GM19043 (cell line): Measurements from ENCODE around the gene ZYX.
A peak's percentile ranks its signal among the peaks of the same experiment; 100 is the strongest.

Experiments
- ATAC-seq: cut with Tn5 transposase; IDR thresholded peaks from one replicate; pipeline ENCODE4 v1.9.1; 2021; ENCODE audit warnings: low read depth; ENCODE audit not compliant: unreplicated experiment

The ZYX gene

DNA sequence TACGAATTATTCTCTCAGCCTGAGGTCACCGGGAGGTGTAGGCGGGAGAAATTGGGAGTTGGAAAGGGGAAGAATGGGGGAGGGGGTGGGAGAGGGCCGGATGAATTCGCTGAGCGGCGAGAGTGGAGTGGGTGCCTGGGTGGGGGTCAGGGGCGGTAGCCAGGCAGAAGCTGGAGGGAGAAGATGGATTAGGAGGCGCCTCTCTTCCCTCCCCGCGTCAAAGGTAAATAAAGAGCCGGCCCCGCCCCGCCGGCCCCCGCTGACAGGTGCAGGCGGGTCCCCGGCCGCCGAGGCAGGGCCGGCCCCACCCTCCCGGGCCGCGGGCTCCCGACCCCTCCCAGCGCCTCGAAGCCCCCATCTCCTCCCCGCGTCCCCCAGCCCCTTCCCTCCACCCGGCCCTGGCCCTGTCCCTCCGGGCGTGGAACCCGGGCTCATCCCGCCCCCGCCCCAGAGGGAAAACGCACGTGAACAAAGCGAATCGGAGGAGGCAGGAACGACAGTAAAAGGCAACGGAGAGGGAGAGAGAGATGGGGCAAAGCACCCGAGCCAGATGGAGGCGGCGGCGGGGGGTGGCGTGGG, 19.5 kb upstream of the ZYX start:
- ATAC-seq: no peak

DNA sequence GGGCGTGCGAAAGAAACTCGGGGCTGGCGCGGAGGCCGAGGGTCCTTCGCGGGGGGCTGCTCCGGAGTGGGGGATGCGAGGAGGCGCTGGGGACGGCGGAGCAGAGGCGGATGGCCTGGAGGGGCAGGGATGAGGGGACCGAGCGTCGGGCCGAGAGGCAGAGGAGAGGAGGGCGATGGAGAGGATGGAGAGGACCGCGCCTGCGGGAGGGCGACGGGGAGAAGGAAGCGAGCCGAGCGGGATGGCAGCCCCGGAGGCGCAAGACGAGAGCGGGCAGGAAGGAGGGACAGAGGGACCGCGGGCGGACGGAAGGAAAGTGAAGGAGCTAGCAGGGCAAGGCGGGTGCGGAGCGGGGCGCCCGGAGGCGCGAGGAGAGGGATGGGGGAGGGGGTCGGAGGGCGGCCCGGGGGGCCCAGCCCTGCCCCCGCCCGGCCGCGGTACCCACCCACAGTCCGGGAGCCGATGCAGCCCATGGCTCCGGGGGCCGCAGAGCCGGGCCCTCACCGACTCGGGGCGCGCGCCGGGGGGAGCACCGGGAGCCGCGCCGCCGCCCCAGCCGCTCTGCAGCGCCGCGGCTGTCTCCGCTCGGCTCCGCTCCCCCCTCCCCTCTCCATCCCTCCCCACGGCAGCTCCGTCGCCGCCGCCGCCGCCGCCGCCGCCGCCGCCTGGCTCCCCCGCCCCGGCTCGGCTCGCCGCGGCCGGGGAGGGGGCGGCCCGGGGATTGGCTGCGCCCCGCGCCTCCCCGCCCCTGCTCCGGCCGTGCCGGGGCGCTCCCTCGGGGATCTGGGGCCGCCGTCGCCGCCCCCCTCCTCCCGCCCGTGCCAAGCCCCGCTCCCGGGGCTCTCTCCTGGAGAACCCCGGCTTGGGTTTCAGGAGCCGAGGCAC, 18.8 kb upstream of the ZYX start, which contains the start of gene FAM131B:
TSS of gene FAM131B (minus strand) at position 583 of the 885 bp plus-strand sequence. CDS start at position 473, 110 bp downstream.
- ATAC-seq: no peak

- ATAC-seq: no peak
These were observed 17.9 kb upstream of the ZYX start for GRCh38 chr7:143363016-143363937.

- ATAC-seq: no peak
These were observed 13.2 kb upstream of the ZYX start for GRCh38 chr7:143367972-143368371.

DNA sequence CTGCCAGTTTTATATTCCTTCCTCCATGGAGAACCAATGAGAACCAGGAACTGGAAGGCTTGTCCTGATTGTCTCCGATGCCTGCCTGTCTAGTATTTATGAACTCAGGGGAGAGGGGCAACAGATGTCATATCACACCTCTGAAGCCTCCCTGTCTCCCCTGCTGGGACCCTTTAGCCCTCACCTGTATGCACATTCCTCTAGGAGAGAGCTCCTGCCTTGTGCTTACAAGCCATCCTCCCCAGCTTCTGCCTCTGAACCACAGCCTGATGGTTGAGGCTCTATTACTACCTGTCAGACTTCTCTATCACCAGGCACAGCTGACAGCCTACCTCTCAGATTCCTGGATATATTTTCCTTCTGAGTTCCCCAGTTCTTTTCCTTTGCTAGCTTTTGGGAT, 12.8 kb upstream of the ZYX start:
- no peak for ATAC-seq

- ATAC-seq: no peak
These were observed 11.2 kb upstream of the ZYX start for GRCh38 chr7:143369678-143370651.

DNA sequence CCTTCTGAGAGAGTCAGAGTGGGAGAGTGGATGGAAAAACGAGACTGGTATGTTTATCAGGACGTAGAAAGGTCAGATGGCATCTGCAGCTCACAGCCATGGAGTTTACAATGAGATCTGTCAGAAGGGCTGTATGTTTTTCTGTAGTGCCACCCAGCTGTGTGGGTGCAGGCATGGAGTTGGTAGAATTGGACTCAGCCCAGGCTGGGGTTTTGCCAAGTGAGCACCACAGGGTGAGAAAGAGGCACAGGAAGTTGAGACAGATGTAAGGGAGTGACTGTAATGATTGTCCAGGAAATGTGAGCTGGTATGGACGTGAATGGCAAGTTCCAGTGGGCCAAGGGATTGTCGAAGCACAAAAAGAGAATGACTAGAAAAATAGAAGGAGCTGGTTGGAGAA, 9.1 kb upstream of the ZYX start:
- ATAC-seq: no peak

- no peak for ATAC-seq
These were observed 7.8 kb upstream of the ZYX start for GRCh38 chr7:143373255-143373794.

GRCh38 chr7:143374561-143374960, 6.6 kb upstream of the ZYX start:
- ATAC-seq: no peak

- ATAC-seq: no peak
These were observed 5.7 kb upstream of the ZYX start for GRCh38 chr7:143375298-143376034.

DNA sequence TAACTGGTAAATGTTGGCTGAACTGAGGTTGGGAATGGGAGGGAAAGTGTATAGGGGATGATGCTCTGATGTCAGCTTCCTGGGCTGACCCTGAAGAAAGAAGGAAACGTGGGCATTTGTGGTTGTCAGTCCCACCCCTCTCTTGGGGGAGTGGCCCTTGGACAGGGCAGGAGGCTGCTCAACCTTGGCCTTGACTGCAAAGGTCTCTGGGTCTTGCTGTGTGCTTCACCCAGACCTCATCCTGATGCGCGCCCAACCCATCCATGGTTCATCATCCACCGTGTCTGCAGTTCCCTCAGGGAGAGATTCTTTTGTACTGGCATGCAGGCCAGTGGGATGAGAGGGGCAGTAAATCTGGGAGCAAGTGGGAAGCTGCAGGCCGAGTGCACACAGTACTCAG, 4.7 kb upstream of the ZYX start:
- ATAC-seq: no peak

- peak; percentile 2 for ATAC-seq
These were observed 1.4 kb upstream of the ZYX start for GRCh38 chr7:143379611-143380259.

DNA sequence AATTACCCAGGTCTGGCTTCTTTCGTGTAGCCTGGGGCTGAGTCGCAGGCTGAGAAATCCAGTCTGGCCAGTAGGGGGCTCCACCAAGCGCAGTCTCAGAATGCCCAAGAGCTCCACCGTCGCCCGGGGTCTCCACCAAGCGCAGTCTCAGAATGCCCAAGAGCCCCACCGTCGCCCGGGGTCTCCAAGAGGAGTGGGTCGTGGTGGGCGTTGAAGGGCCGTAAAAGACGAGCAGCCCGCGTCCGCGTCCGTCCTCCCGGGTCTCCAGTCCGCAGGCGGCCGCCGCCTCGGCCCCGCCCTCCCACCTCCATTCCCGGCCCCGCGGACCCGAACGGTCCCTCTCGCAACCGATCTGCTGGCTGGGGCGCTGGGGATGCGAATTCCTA, 892 bp upstream of the ZYX start:
- peak; percentile 47 for ATAC-seq

DNA sequence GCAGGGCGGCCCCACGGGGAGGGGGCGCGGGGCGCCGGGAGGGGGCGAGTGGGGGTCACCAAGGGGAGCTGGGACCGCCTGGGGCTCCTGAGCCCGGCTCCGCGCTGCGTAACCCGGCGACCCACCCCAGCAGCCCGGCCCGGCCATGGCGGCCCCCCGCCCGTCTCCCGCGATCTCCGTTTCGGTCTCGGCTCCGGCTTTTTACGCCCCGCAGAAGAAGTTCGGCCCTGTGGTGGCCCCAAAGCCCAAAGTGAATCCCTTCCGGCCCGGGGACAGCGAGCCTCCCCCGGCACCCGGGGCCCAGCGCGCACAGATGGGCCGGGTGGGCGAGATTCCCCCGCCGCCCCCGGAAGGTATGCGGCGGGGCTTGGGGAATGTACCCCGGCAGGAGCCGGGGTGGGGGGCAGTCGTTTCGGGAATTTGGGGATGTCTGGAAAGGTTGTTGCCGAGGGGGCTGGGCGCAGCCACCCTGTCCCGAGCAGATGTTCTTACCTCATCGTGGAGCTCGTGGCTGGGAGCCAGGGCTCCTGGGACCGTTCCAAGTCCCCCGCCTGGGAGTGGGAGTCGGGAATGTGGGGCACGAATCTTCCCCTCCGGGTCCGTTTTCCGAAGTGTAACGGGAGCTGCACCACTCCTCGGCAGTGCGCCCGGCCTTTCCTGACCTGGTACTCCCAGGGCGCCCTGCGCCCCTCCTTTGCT, 431 bp downstream of the ZYX start:
- peak; percentile 7 for ATAC-seq

DNA sequence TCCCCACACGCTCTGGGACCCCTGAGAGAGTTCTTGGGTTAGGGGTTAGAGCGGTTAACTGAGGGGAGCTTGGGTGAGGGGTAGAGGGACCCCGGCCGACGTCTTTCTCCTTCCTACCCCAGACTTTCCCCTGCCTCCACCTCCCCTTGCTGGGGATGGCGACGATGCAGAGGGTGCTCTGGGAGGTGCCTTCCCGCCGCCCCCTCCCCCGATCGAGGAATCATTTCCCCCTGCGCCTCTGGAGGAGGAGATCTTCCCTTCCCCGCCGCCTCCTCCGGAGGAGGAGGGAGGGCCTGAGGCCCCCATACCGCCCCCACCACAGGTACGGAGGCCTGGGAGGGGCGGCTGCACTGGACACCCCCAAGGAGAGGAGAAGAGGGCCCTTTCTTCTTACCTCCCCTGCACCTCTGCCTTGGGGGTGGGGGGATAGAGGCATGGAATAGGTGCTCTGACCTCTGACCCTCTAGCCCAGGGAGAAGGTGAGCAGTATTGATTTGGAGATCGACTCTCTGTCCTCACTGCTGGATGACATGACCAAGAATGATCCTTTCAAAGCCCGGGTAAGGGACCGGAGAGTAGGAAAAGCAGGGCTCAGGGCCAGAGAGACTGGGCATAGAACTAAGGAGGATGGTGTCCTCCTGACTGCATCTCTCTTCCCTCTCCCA, 1.1 kb downstream of the ZYX start:
- no peak for ATAC-seq

GRCh38 chr7:143382791-143383641, 1.9 kb downstream of the ZYX start:
- no peak for ATAC-seq

DNA sequence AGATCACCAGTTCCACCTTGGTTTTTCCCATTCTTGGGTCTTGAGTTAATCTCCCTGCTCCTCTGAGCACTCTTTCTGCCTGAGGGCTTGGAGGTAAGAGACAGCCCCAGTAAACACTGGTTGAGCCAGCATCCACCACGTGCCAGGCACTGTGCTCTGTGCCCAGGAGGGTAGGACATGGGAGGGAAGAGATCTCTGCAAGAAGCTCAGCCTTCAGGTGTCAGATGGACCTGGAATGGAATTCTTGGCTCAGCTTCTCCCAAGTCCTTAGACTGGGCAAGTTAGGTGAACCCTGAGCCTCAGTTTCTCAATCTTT, 2.5 kb downstream of the ZYX start:
- ATAC-seq: no peak
